ENCODE results near the gene EIF4ENIF1. TPM values are rescaled to one million over a fixed set of nuclear protein-coding genes. Genes with fewer than 3 reads are reported as not detected.

Gene EIF4ENIF1
- total and polyA plus RNA-seq, 9 of the 15 experiments (the other 6 are each of a cell fraction or from before 2014, with no cell fraction given) = 2.5 to 24.9 (median 15.8) TPM

DNA sequence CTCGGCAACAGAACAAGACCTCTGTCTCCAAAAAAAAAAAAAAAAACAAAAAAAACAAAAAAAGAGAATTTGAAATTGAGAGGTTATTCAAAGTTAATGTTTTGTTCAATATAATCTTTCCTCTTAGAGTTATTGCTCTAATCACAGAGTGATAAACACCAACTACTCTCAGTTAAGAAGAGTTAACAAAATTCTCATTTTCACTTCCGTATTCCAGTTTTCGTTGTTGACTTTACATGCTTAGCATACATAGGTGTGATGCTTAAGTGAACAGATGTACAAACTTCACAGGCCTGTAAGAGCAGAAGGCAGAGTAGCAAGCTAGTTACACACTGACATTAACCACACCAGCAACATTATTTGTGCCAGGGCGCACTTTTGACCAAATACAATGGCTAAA lies 12.3 kb downstream of the EIF4ENIF1 start (continued):
- TF ChIP-seq, protein P1, sequence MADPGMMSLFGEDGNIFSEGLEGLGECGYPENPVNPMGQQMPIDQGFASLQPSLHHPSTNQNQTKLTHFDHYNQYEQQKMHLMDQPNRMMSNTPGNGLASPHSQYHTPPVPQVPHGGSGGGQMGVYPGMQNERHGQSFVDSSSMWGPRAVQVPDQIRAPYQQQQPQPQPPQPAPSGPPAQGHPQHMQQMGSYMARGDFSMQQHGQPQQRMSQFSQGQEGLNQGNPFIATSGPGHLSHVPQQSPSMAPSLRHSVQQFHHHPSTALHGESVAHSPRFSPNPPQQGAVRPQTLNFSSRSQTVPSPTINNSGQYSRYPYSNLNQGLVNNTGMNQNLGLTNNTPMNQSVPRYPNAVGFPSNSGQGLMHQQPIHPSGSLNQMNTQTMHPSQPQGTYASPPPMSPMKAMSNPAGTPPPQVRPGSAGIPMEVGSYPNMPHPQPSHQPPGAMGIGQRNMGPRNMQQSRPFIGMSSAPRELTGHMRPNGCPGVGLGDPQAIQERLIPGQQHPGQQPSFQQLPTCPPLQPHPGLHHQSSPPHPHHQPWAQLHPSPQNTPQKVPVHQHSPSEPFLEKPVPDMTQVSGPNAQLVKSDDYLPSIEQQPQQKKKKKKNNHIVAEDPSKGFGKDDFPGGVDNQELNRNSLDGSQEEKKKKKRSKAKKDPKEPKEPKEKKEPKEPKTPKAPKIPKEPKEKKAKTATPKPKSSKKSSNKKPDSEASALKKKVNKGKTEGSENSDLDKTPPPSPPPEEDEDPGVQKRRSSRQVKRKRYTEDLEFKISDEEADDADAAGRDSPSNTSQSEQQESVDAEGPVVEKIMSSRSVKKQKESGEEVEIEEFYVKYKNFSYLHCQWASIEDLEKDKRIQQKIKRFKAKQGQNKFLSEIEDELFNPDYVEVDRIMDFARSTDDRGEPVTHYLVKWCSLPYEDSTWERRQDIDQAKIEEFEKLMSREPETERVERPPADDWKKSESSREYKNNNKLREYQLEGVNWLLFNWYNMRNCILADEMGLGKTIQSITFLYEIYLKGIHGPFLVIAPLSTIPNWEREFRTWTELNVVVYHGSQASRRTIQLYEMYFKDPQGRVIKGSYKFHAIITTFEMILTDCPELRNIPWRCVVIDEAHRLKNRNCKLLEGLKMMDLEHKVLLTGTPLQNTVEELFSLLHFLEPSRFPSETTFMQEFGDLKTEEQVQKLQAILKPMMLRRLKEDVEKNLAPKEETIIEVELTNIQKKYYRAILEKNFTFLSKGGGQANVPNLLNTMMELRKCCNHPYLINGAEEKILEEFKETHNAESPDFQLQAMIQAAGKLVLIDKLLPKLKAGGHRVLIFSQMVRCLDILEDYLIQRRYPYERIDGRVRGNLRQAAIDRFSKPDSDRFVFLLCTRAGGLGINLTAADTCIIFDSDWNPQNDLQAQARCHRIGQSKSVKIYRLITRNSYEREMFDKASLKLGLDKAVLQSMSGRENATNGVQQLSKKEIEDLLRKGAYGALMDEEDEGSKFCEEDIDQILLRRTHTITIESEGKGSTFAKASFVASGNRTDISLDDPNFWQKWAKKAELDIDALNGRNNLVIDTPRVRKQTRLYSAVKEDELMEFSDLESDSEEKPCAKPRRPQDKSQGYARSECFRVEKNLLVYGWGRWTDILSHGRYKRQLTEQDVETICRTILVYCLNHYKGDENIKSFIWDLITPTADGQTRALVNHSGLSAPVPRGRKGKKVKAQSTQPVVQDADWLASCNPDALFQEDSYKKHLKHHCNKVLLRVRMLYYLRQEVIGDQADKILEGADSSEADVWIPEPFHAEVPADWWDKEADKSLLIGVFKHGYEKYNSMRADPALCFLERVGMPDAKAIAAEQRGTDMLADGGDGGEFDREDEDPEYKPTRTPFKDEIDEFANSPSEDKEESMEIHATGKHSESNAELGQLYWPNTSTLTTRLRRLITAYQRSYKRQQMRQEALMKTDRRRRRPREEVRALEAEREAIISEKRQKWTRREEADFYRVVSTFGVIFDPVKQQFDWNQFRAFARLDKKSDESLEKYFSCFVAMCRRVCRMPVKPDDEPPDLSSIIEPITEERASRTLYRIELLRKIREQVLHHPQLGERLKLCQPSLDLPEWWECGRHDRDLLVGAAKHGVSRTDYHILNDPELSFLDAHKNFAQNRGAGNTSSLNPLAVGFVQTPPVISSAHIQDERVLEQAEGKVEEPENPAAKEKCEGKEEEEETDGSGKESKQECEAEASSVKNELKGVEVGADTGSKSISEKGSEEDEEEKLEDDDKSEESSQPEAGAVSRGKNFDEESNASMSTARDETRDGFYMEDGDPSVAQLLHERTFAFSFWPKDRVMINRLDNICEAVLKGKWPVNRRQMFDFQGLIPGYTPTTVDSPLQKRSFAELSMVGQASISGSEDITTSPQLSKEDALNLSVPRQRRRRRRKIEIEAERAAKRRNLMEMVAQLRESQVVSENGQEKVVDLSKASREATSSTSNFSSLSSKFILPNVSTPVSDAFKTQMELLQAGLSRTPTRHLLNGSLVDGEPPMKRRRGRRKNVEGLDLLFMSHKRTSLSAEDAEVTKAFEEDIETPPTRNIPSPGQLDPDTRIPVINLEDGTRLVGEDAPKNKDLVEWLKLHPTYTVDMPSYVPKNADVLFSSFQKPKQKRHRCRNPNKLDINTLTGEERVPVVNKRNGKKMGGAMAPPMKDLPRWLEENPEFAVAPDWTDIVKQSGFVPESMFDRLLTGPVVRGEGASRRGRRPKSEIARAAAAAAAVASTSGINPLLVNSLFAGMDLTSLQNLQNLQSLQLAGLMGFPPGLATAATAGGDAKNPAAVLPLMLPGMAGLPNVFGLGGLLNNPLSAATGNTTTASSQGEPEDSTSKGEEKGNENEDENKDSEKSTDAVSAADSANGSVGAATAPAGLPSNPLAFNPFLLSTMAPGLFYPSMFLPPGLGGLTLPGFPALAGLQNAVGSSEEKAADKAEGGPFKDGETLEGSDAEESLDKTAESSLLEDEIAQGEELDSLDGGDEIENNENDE (IDR thresholded peaks at IDR 0.05; ENCODE audit: low read depth, low read length) = no peak
- TF ChIP-seq RBBP5 (IDR thresholded peaks at IDR 0.05; ENCODE audit: borderline replicate concordance, insufficient read depth, low read length, poor library complexity, severe bottlenecking) = no peak
- TF ChIP-seq, protein P2, sequence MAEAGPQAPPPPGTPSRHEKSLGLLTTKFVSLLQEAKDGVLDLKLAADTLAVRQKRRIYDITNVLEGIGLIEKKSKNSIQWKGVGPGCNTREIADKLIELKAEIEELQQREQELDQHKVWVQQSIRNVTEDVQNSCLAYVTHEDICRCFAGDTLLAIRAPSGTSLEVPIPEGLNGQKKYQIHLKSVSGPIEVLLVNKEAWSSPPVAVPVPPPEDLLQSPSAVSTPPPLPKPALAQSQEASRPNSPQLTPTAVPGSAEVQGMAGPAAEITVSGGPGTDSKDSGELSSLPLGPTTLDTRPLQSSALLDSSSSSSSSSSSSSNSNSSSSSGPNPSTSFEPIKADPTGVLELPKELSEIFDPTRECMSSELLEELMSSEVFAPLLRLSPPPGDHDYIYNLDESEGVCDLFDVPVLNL (CRISPR knock-in tag; IDR thresholded peaks at IDR 0.05; ENCODE audit: low read depth) = no peak
- TF ChIP-seq, protein P3, sequence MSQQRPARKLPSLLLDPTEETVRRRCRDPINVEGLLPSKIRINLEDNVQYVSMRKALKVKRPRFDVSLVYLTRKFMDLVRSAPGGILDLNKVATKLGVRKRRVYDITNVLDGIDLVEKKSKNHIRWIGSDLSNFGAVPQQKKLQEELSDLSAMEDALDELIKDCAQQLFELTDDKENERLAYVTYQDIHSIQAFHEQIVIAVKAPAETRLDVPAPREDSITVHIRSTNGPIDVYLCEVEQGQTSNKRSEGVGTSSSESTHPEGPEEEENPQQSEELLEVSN (IDR thresholded peaks at IDR 0.05; ENCODE audit: borderline replicate concordance in 1 of 2, extremely low read depth in 1 of 2, insufficient read depth in 1 of 2, insufficient read length in 1 of 2, low read depth in 1 of 2, low read length in 1 of 2, poor library complexity in 1 of 2, severe bottlenecking in 1 of 2) = no peak
- no peak for TF ChIP-seq MECOM (CRISPR knock-in tag; IDR thresholded peaks at IDR 0.05)
- TF ChIP-seq FOXJ2 (tag; IDR thresholded peaks at IDR 0.05) = no peak
- TF ChIP-seq SMAD4 (CRISPR knock-in tag; conservative IDR thresholded peaks at IDR 0.05) = no peak
- no peak for TF ChIP-seq PYGO2 (tag; IDR thresholded peaks at IDR 0.05)
- TF ChIP-seq, protein P4, sequence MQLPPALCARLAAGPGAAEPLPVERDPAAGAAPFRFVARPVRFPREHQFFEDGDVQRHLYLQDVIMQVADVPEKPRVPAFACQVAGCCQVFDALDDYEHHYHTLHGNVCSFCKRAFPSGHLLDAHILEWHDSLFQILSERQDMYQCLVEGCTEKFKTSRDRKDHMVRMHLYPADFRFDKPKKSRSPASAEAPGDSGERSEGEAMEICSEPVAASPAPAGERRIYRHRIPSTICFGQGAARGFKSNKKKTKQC (CRISPR knock-in tag; IDR thresholded peaks at IDR 0.05) = no peak
